ENCODE data around the gene ZNF700. TPM values are rescaled to one million over a fixed set of nuclear protein-coding genes. Genes with fewer than 3 reads are reported as not detected.
A peak's percentile ranks its signal among the peaks of the same experiment; 100 is the strongest.

The ZNF700 gene
- total and polyA plus RNA-seq, 9 of the 15 experiments (the other 6 are each of a cell fraction or from before 2014, with no cell fraction given), result 10.3 to 24.7 (median 14.1) TPM

DNA sequence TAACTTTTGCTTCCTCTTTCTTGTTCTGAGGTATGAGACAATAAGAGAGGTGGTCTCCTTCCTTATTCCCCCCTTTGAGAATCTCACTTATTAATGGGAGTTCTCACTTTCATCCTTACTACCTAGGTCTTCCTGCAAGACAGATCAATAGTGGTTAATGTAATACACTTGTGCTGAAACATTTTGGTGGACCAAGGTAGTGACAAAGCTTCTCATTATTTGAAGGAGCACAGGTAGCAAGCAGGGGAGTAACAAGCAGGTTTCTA, 17.9 kb downstream of the ZNF700 start (continued):
- TF ChIP-seq, protein P1, sequence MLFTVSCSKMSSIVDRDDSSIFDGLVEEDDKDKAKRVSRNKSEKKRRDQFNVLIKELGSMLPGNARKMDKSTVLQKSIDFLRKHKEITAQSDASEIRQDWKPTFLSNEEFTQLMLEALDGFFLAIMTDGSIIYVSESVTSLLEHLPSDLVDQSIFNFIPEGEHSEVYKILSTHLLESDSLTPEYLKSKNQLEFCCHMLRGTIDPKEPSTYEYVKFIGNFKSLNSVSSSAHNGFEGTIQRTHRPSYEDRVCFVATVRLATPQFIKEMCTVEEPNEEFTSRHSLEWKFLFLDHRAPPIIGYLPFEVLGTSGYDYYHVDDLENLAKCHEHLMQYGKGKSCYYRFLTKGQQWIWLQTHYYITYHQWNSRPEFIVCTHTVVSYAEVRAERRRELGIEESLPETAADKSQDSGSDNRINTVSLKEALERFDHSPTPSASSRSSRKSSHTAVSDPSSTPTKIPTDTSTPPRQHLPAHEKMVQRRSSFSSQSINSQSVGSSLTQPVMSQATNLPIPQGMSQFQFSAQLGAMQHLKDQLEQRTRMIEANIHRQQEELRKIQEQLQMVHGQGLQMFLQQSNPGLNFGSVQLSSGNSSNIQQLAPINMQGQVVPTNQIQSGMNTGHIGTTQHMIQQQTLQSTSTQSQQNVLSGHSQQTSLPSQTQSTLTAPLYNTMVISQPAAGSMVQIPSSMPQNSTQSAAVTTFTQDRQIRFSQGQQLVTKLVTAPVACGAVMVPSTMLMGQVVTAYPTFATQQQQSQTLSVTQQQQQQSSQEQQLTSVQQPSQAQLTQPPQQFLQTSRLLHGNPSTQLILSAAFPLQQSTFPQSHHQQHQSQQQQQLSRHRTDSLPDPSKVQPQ (CRISPR knock-in tag; IDR thresholded peaks at IDR 0.05; ENCODE audit: borderline replicate concordance), result no peak
- no peak for TF ChIP-seq CC2D1A (IDR thresholded peaks at IDR 0.05)
- no peak for TF ChIP-seq MAFK (IDR thresholded peaks at IDR 0.05; ENCODE audit: low read length)
- no peak for TF ChIP-seq CBX2 (IDR thresholded peaks at IDR 0.05; ENCODE audit: insufficient read depth, low read length, poor library complexity, severe bottlenecking)
- TF ChIP-seq SAP30 (IDR thresholded peaks at IDR 0.05; ENCODE audit: borderline replicate concordance, insufficient read depth, low read depth, low read length, poor library complexity, severe bottlenecking), result no peak
- TF ChIP-seq ZNF347 (CRISPR knock-in tag; IDR thresholded peaks at IDR 0.05; ENCODE audit: low read depth), result no peak
- TF ChIP-seq PPARD (CRISPR knock-in tag; IDR thresholded peaks at IDR 0.05), result no peak
- TF ChIP-seq ZNF668 (CRISPR knock-in tag; IDR thresholded peaks at IDR 0.05), result no peak
- TF ChIP-seq SRSF1 (IDR thresholded peaks at IDR 0.05; ENCODE audit: low read depth, low read length), result no peak
- TF ChIP-seq BRCA1 (IDR thresholded peaks at IDR 0.05), result no peak
- no peak for TF ChIP-seq BRCA1 (CRISPR knock-in tag; IDR thresholded peaks at IDR 0.05)
- TF ChIP-seq RBM34 (IDR thresholded peaks at IDR 0.05; ENCODE audit: borderline replicate concordance, insufficient read depth, low read length), result no peak
- no peak for TF ChIP-seq HDGF (IDR thresholded peaks at IDR 0.05)
- no peak for TF ChIP-seq POLR2AphosphoS2 (IDR thresholded peaks at IDR 0.05; ENCODE audit: low read length)
- no peak for TF ChIP-seq KAT8 (IDR thresholded peaks at IDR 0.05; ENCODE audit: low read depth)
- TF ChIP-seq TRIM24 (IDR thresholded peaks at IDR 0.05), result peak in 1 of 2 experiments; percentile 70; a peak in 2 of 4 replicates
- TF ChIP-seq CBX5 (IDR thresholded peaks at IDR 0.05; ENCODE audit: borderline replicate concordance, low read depth), result peak; percentile 91
- TF ChIP-seq ZNF175 (CRISPR knock-in tag; IDR thresholded peaks at IDR 0.05; ENCODE audit: low read depth), result no peak
- TF ChIP-seq, protein P2, sequence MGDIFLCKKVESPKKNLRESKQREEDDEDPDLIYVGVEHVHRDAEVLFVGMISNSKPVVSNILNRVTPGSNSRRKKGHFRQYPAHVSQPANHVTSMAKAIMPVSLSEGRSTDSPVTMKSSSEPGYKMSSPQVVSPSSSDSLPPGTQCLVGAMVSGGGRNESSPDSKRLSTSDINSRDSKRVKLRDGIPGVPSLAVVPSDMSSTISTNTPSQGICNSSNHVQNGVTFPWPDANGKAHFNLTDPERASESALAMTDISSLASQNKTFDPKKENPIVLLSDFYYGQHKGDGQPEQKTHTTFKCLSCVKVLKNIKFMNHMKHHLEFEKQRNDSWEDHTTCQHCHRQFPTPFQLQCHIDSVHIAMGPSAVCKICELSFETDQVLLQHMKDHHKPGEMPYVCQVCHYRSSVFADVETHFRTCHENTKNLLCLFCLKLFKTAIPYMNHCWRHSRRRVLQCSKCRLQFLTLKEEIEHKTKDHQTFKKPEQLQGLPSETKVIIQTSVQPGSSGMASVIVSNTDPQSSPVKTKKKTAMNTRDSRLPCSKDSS (IDR thresholded peaks at IDR 0.05; ENCODE audit: low read depth, partially characterized antibody), result peak; percentile 67
- TF ChIP-seq MTF1 (CRISPR knock-in tag; IDR thresholded peaks at IDR 0.05; ENCODE audit: borderline replicate concordance), result no peak
- TF ChIP-seq, protein P3, sequence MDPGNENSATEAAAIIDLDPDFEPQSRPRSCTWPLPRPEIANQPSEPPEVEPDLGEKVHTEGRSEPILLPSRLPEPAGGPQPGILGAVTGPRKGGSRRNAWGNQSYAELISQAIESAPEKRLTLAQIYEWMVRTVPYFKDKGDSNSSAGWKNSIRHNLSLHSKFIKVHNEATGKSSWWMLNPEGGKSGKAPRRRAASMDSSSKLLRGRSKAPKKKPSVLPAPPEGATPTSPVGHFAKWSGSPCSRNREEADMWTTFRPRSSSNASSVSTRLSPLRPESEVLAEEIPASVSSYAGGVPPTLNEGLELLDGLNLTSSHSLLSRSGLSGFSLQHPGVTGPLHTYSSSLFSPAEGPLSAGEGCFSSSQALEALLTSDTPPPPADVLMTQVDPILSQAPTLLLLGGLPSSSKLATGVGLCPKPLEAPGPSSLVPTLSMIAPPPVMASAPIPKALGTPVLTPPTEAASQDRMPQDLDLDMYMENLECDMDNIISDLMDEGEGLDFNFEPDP (CRISPR knock-in tag; IDR thresholded peaks at IDR 0.05), result no peak
